ENCODE measurements around the gene CPLX4. TPM values are rescaled to one million over a fixed set of nuclear protein-coding genes. Genes with fewer than 3 reads are reported as not detected.

CPLX4 gene
- total and polyA plus RNA-seq, 2 of the 8 experiments (the other 6 are each of a cell fraction or from before 2014, with no cell fraction given), result not detected

DNA sequence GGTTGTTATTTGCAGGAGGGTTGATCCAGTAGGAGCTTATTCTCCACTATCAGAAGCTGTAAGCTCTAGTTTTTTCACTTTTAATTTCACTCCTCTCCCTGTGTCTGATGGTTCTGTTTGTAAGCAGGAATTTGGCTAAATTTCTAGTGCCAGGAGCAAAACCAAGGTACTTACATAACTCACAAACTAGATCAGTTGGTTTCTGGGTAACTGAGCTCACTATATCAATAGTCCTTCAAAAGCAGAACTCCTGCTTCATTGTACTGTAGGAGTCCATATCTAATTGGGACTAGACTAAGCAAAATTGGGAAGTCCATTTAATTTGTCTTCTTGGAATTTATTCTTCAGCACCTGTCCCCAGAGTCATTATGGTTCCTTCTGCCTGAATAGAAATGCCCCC, 25.1 kb downstream of the CPLX4 start:
- no peak overlapping the region for H2AK5ac ChIP-seq (ENCODE audit: low read depth, low read length)
- TF ChIP-seq KDM1A (IDR thresholded peaks at IDR 0.05; ENCODE audit: borderline replicate concordance, low read length) (no peak), CBX8 (IDR thresholded peaks at IDR 0.05; ENCODE audit: borderline replicate concordance, low read depth, low read length) (no peak)

More for the DNA sequence above, 25.1 kb downstream of the CPLX4 start:
- Histone ChIP-seq H3K36me3 (ENCODE audit: control insufficient read depth in 2 of 4, insufficient read depth in 4 of 4, low read length in 3 of 4) (no peaks in the 10 kb centered on the region), H3K79me2 (ENCODE audit: control insufficient read depth in 1 of 2, insufficient read depth in 2 of 2, low read length in 2 of 2) (no peaks in the 10 kb centered on the region), H2AFZ (ENCODE audit: low read length) (no peak overlapping the region), H4K91ac (replicated peaks; ENCODE audit: insufficient read length, low read length) (no peak overlapping the region), H2BK12ac (ENCODE audit: low read depth, low read length) (no peak overlapping the region), H3K27ac (ENCODE audit: low read depth, low read length) (no peak overlapping the region), H3K4me1 (replicated peaks in 1 of 4; ENCODE audit: control insufficient read depth in 3 of 4, insufficient read depth in 4 of 4, low read length in 3 of 4) (no peaks in the 10 kb centered on the region), H3K4me3 (ENCODE audit: extremely low read depth in 1 of 4, insufficient read depth in 2 of 4, low read depth in 3 of 4, low read length in 4 of 4) (no peak overlapping the region), H3K18ac (ENCODE audit: extremely low read depth, low read length) (no peak overlapping the region), H4K20me1 (replicated peaks in 1 of 2; ENCODE audit: control insufficient read depth in 1 of 2, insufficient read depth in 2 of 2, low read length in 2 of 2) (no peaks in the 10 kb centered on the region), H3K14ac (ENCODE audit: insufficient read length) (no peak overlapping the region), H4K5ac (ENCODE audit: insufficient read length, low read depth, low read length) (no peak overlapping the region), H3K23me2 (ENCODE audit: low read depth, low read length) (peaks cover 2% of the 10 kb centered on the region; the same call in 1 of the 2 replicates), H2BK20ac (ENCODE audit: low read length) (no peak overlapping the region), H3K56ac (replicated peaks; ENCODE audit: insufficient read length, low read depth, low read length) (no peak overlapping the region), H3K9ac (replicated peaks in 1 of 4; ENCODE audit: extremely low read depth in 1 of 4, low read depth in 3 of 4, low read length in 3 of 4) (no peak overlapping the region), H2BK5ac (ENCODE audit: low read depth, low read length) (no peak overlapping the region), H3K79me1 (ENCODE audit: low read depth, low read length) (no peaks in the 10 kb centered on the region), H3K9me3 (ENCODE audit: insufficient read depth in 2 of 2, low read depth in 1 of 2, low read length in 1 of 2) (no peaks in the 10 kb centered on the region), H3K23ac (ENCODE audit: insufficient read length) (no peak overlapping the region), H2BK15ac (ENCODE audit: low read length) (no peak overlapping the region), H3K4me2 (ENCODE audit: insufficient read depth in 1 of 2, low read depth in 2 of 2, low read length in 2 of 2) (no peak overlapping the region), H4K8ac (ENCODE audit: extremely low read depth, insufficient read depth, low read length) (no peak overlapping the region), H3K4ac (replicated peaks; ENCODE audit: insufficient read length, low read depth, low read length) (no peak overlapping the region), H3K27me3 (replicated peaks in 1 of 4; ENCODE audit: control insufficient read depth in 3 of 4, extremely low read depth in 1 of 4, insufficient read depth in 3 of 4, low read length in 3 of 4) (no peaks in the 10 kb centered on the region; a peak in 1 of 7 replicates), H2BK120ac (replicated peaks; ENCODE audit: low read depth, low read length) (no peak overlapping the region)
- ChIA-PET POLR2A (ENCODE audit: partially characterized antibody) (interaction anchor here (1.4 kb wide), 1 partner anchor 17 kb away, joined by 4 read pairs; no protein-coding TSS in a partner anchor), CTCF (ENCODE audit: partially characterized antibody) (interaction anchor here (0.5 to 2.7 kb wide), 6 partner anchors 10 to 109 kb away, joined by 3 to 10 read pairs (median 4); no protein-coding TSS in a partner anchor)
- no peak for DNase-seq (ENCODE audit: low read depth in 1 of 2, low spot score in 2 of 2)
- FAIRE-seq, result no peak

Data from H1 (cell line).